Mesenchymal stem cell (in vitro differentiated cells and primary cell): Measurements from ENCODE around the gene HS3ST3B1.

ENCODE experiments used
- DNase-seq: peaks from one replicate; pipeline ENCODE4 v3.0.0-alpha.2; 2013
- H2AFZ ChIP-seq: one replicate; pipeline ENCODE4 v1.6.1; 2013; ENCODE audit warnings: low read depth, mild to moderate bottlenecking, control low read depth, inconsistent platforms, low read length, moderate library complexity
- H2AK5ac ChIP-seq: 2 replicates; pipeline ENCODE4 v1.6.1; 2013; ENCODE audit warnings: low read length, moderate library complexity, mild to moderate bottlenecking, inconsistent platforms; ENCODE audit not compliant: severe bottlenecking
- H2BK120ac ChIP-seq: one replicate; pipeline ENCODE4 v1.6.1; 2013; ENCODE audit warnings: low read depth, mild to moderate bottlenecking, inconsistent platforms, low read length, moderate library complexity
- H2BK12ac ChIP-seq, 2 experiments: one replicate each; pipeline ENCODE4 v1.6.1; 2013; ENCODE audit warnings: inconsistent platforms in 2 of 2, low read length in 2 of 2, mild to moderate bottlenecking in 2 of 2, moderate library complexity in 2 of 2, control low read depth in 1 of 2
- H2BK15ac ChIP-seq: one replicate; pipeline ENCODE4 v1.6.1; 2013; ENCODE audit warnings: mild to moderate bottlenecking, low read depth, inconsistent platforms; ENCODE audit not compliant: poor library complexity, severe bottlenecking
- H2BK5ac ChIP-seq: 2 replicates; pipeline ENCODE4 v1.6.1; 2013; ENCODE audit warnings: low read depth, mild to moderate bottlenecking, low read length, control low read depth, inconsistent platforms; ENCODE audit not compliant: poor library complexity, severe bottlenecking
- H3K14ac ChIP-seq, 2 experiments: one replicate each; pipeline ENCODE4 v1.6.1; 2013; ENCODE audit warnings: inconsistent platforms in 2 of 2, low read length in 2 of 2, control low read depth in 1 of 2, mild to moderate bottlenecking in 1 of 2, moderate library complexity in 1 of 2
- H3K18ac ChIP-seq, 2 experiments: one replicate each; pipeline ENCODE4 v1.6.1; 2013; ENCODE audit warnings: inconsistent platforms in 2 of 2, low read length in 2 of 2, control low read depth in 1 of 2, low read depth in 1 of 2, mild to moderate bottlenecking in 1 of 2
- H3K23ac ChIP-seq, 2 experiments: one replicate each; pipeline ENCODE4 v1.6.1; 2013; ENCODE audit warnings: inconsistent platforms in 2 of 2, low read length in 2 of 2, mild to moderate bottlenecking in 2 of 2, moderate library complexity in 2 of 2, control low read depth in 1 of 2
- H3K27ac ChIP-seq: 2 replicates; pipeline ENCODE4 v1.5.1; 2013; ENCODE audit warnings: mild to moderate bottlenecking, moderate library complexity, low read length, control low read depth, inconsistent platforms; ENCODE audit not compliant: poor library complexity, severe bottlenecking
- H3K27me3 ChIP-seq, 2 experiments: 2 replicates each; pipeline versions ENCODE4 v1.6.1 to v1.7.0; 2013; ENCODE audit warnings: low read length in 2 of 2, mild to moderate bottlenecking in 2 of 2, moderate library complexity in 2 of 2, control low read depth in 1 of 2, inconsistent platforms in 1 of 2; ENCODE audit not compliant: control insufficient read depth in 1 of 2, insufficient read depth in 1 of 2
- H3K36me3 ChIP-seq, 2 experiments: 2 replicates each; pipeline versions ENCODE4 v1.6.1 to v1.7.0; 2013; ENCODE audit warnings: low read length in 2 of 2, control low read depth in 1 of 2, inconsistent platforms in 1 of 2, low read depth in 1 of 2, mild to moderate bottlenecking in 1 of 2; ENCODE audit not compliant: insufficient read depth in 2 of 2, control insufficient read depth in 1 of 2
- H3K4ac ChIP-seq, 2 experiments: one replicate each; pipeline ENCODE4 v1.6.1; 2013; ENCODE audit warnings: inconsistent platforms in 2 of 2, low read length in 2 of 2, mild to moderate bottlenecking in 2 of 2, moderate library complexity in 2 of 2, control low read depth in 1 of 2, low read depth in 1 of 2
- H3K4me1 ChIP-seq: 2 replicates; pipeline ENCODE4 v1.6.1; 2013; ENCODE audit warnings: low read depth, low read length, control low read depth; ENCODE audit not compliant: control insufficient read depth, insufficient read depth
- H3K4me2 ChIP-seq: 2 replicates; pipeline ENCODE4 v1.6.1; 2013; ENCODE audit warnings: low read length, mild to moderate bottlenecking, inconsistent platforms; ENCODE audit not compliant: poor library complexity, severe bottlenecking
- H3K4me3 ChIP-seq, 2 experiments: 2 replicates each; pipeline versions ENCODE4 v1.5.1 to v1.7.0; 2013; ENCODE audit warnings: low read length in 2 of 2, mild to moderate bottlenecking in 2 of 2, control low read depth in 1 of 2, low read depth in 1 of 2; ENCODE audit not compliant: insufficient read depth in 1 of 2
- H3K79me1 ChIP-seq: replicated peaks from 2 replicates; pipeline ENCODE4 v1.6.1; 2013; ENCODE audit warnings: mild to moderate bottlenecking, control low read depth, low read length, inconsistent platforms; ENCODE audit not compliant: poor library complexity, severe bottlenecking
- H3K9ac ChIP-seq: 2 replicates; pipeline ENCODE4 v1.7.0; 2013; ENCODE audit warnings: mild to moderate bottlenecking, low read length, moderate library complexity
- H3K9me3 ChIP-seq: 2 replicates; pipeline ENCODE4 v1.7.0; 2013; ENCODE audit warnings: mild to moderate bottlenecking, low read length; ENCODE audit not compliant: control insufficient read depth
- H4K8ac ChIP-seq: one replicate; pipeline ENCODE4 v1.6.1; 2013; ENCODE audit warnings: inconsistent platforms, mild to moderate bottlenecking, low read length, moderate library complexity
- H4K91ac ChIP-seq: one replicate; pipeline ENCODE4 v1.6.1; 2013; ENCODE audit warnings: mild to moderate bottlenecking, low read length, inconsistent platforms
- WGBS: methylation state at CpG from one replicate; pipeline ENCODE4 v1.1.7; 2013; ENCODE audit warnings: mixed read lengths; 5-methylcytosine and 5-hydroxymethylcytosine counted together

HS3ST3B1 gene

GRCh38 chr17:14308636-14308964, 7.7 kb downstream of the HS3ST3B1 start:
- peak overlapping the region; percentile 77 for H2BK120ac ChIP-seq
- H4K8ac ChIP-seq: no peak overlapping the region
- H2AFZ ChIP-seq: no peak overlapping the region
- peaks cover 2% of the 10 kb centered on the region for H3K79me1 ChIP-seq
- no peak overlapping the region for H3K14ac ChIP-seq
- no peak overlapping the region for H3K23ac ChIP-seq
- peak; percentile 45 for DNase-seq
- H2BK12ac ChIP-seq: peak overlapping the region in 1 of 2 experiments; percentile 35
- peak overlapping the region; percentile 29 for H2BK15ac ChIP-seq
- H3K4ac ChIP-seq: peak overlapping the region; percentile 2 to 63
- H3K4me2 ChIP-seq: peak overlapping the region; percentile 72
- H3K9me3 ChIP-seq: no peaks in the 10 kb centered on the region
- peak overlapping the region; percentile 41 for H3K27ac ChIP-seq
- WGBS: 75% methylated on average over 3 of the region's 4 CpGs
- H3K4me3 ChIP-seq: peak overlapping the region in 1 of 2 experiments; percentile 83
- peaks cover 0 to 14% of the 10 kb centered on the region in 2 experiments for H3K27me3 ChIP-seq
- no peak overlapping the region for H2AK5ac ChIP-seq
- H3K9ac ChIP-seq: peak overlapping the region; percentile 84
- no peak overlapping the region for H3K18ac ChIP-seq
- peaks cover 19% of the 10 kb centered on the region for H3K4me1 ChIP-seq
- H3K36me3 ChIP-seq: peaks cover 0 to 21% of the 10 kb centered on the region in 2 experiments
- no peak overlapping the region for H2BK5ac ChIP-seq
- H4K91ac ChIP-seq: no peak overlapping the region

- WGBS: 4% methylated on average over 64 of the region's 71 CpGs
- Histone ChIP-seq H3K4ac (peak overlapping the region; percentile 2 to 76), H2AFZ (peak overlapping the region; percentile 84), H2BK15ac (peak overlapping the region; percentile 29), H3K9ac (peak overlapping the region; percentile 85), H3K36me3 (peaks cover 0 to 23% of the 10 kb centered on the region in 2 experiments), H4K8ac (peak overlapping the region; percentile 91), H4K91ac (peak overlapping the region; percentile 57), H3K27me3 (peaks cover 0 to 9% of the 10 kb centered on the region in 2 experiments), H3K4me1 (peaks cover 13% of the 10 kb centered on the region), H3K23ac (no peak overlapping the region), H3K4me3 (peak overlapping the region; percentile 57 to 83), H3K79me1 (peaks cover 2% of the 10 kb centered on the region), H2BK5ac (no peak overlapping the region), H3K14ac (no peak overlapping the region), H2BK12ac (peak overlapping the region; percentile 24 to 68), H3K18ac (peak overlapping the region; percentile 78 to 97), H2BK120ac (peak overlapping the region; percentile 77), H2AK5ac (no peak overlapping the region), H3K27ac (peak overlapping the region; percentile 78), H3K4me2 (peak overlapping the region; percentile 77), H3K9me3 (no peaks in the 10 kb centered on the region)
- DNase-seq: peak; percentile 90
Observed at GRCh38 chr17:14308965-14309879, 8.3 kb downstream of the HS3ST3B1 start.

GRCh38 chr17:14310101-14310500, 9.2 kb downstream of the HS3ST3B1 start:
- H3K36me3 ChIP-seq: peaks cover 0 to 32% of the 10 kb centered on the region in 2 experiments
- peak overlapping the region; percentile 85 for H3K9ac ChIP-seq
- peaks cover 13% of the 10 kb centered on the region for H3K4me1 ChIP-seq
- H2BK120ac ChIP-seq: no peak overlapping the region
- peak overlapping the region; percentile 1 for H4K8ac ChIP-seq
- H3K4me2 ChIP-seq: peak overlapping the region; percentile 77
- H4K91ac ChIP-seq: no peak overlapping the region
- peaks cover 0 to under 1% of the 10 kb centered on the region in 2 experiments for H3K27me3 ChIP-seq
- peak overlapping the region; percentile 13 to 47 for H3K4ac ChIP-seq
- peak overlapping the region in 1 of 2 experiments; percentile 42 for H3K23ac ChIP-seq
- no peaks in the 10 kb centered on the region for H3K9me3 ChIP-seq
- peak overlapping the region in 1 of 2 experiments; percentile 50 for H3K18ac ChIP-seq
- H2BK15ac ChIP-seq: no peak overlapping the region
- peaks cover 2% of the 10 kb centered on the region for H3K79me1 ChIP-seq
- H3K27ac ChIP-seq: no peak overlapping the region
- 70% methylated on average over 13 of the region's 13 CpGs for WGBS
- no peak for DNase-seq
- H2BK5ac ChIP-seq: no peak overlapping the region
- peak overlapping the region in 1 of 2 experiments; percentile 83 for H3K4me3 ChIP-seq
- H2BK12ac ChIP-seq: peak overlapping the region in 1 of 2 experiments; percentile 90
- H2AK5ac ChIP-seq: no peak overlapping the region
- H3K14ac ChIP-seq: no peak overlapping the region
- no peak overlapping the region for H2AFZ ChIP-seq

- peaks cover 2% of the 10 kb centered on the region for H3K79me1 ChIP-seq
- no peak overlapping the region for H4K91ac ChIP-seq
- H3K4me2 ChIP-seq: no peak overlapping the region
- no peak overlapping the region for H3K18ac ChIP-seq
- WGBS: 62% methylated on average over 5 of the region's 7 CpGs
- no peak overlapping the region for H3K4ac ChIP-seq
- no peak overlapping the region for H4K8ac ChIP-seq
- H2AFZ ChIP-seq: no peak overlapping the region
- DNase-seq: no peak
- H3K36me3 ChIP-seq: peaks cover 0 to 33% of the 10 kb centered on the region in 2 experiments
- H3K9me3 ChIP-seq: no peaks in the 10 kb centered on the region
- no peak overlapping the region for H2BK15ac ChIP-seq
- no peak overlapping the region for H2BK5ac ChIP-seq
- no peak overlapping the region for H3K14ac ChIP-seq
- H3K27ac ChIP-seq: no peak overlapping the region
- H3K23ac ChIP-seq: no peak overlapping the region
- H3K27me3 ChIP-seq: no peaks in the 10 kb centered on the region
- peaks cover 13% of the 10 kb centered on the region for H3K4me1 ChIP-seq
- H2BK12ac ChIP-seq: no peak overlapping the region
- H3K9ac ChIP-seq: peak overlapping the region; percentile 85
- H2AK5ac ChIP-seq: no peak overlapping the region
- H2BK120ac ChIP-seq: no peak overlapping the region
- peak overlapping the region in 1 of 2 experiments; percentile 83 for H3K4me3 ChIP-seq
Observed at GRCh38 chr17:14310605-14311004, 9.7 kb downstream of the HS3ST3B1 start.
